ENCODE results near the gene VMAC. TPM values are rescaled to one million over a fixed set of nuclear protein-coding genes. Genes with fewer than 3 reads are reported as not detected.
"Not testable (repeated sequence)": the region's sequence is repeated elsewhere in the genome, so short reads cannot be mapped to it uniquely, and the experiment has no call there.

The VMAC gene
- polyA plus RNA-seq, 1 donor: 8.1 TPM

GRCh38 chr19:5883157-5883873 lies 21.4 kb upstream of the VMAC start:
- not testable (repeated sequence) for H3K9me3 ChIP-seq (ENCODE audit: control insufficient read depth, low read depth, low read length); H3K27me3 ChIP-seq (ENCODE audit: control insufficient read depth, insufficient read depth, low read length); H3K36me3 ChIP-seq (ENCODE audit: control insufficient read depth, insufficient read depth, low read length); DNase-seq; H3K4me3 ChIP-seq (ENCODE audit: low read length); H3K4me1 ChIP-seq (ENCODE audit: control insufficient read depth, insufficient read depth, low read length); H3K27ac ChIP-seq (ENCODE audit: low read length)
- no CpG with 5 or more reads among the region's 13 CpGs for WGBS (ENCODE audit: insufficient coverage, low lambda C conversion rate)

GRCh38 chr19:5884065-5884811 lies 20.4 kb upstream of the VMAC start:
- not testable (repeated sequence) for H3K27me3 ChIP-seq (ENCODE audit: control insufficient read depth, insufficient read depth, low read length); H3K36me3 ChIP-seq (ENCODE audit: control insufficient read depth, insufficient read depth, low read length); DNase-seq; H3K9me3 ChIP-seq (ENCODE audit: control insufficient read depth, low read depth, low read length); H3K4me3 ChIP-seq (ENCODE audit: low read length); H3K4me1 ChIP-seq (ENCODE audit: control insufficient read depth, insufficient read depth, low read length); H3K27ac ChIP-seq (ENCODE audit: low read length)
- WGBS (ENCODE audit: insufficient coverage, low lambda C conversion rate): 62% methylated on average over 4 of the region's 11 CpGs

- WGBS (ENCODE audit: insufficient coverage, low lambda C conversion rate): no CpG with 5 or more reads among the region's 17 CpGs
- Histone ChIP-seq H3K27me3 (ENCODE audit: control insufficient read depth, insufficient read depth, low read length) (peaks cover 24% of the 10 kb centered on the region), H3K4me1 (ENCODE audit: control insufficient read depth, insufficient read depth, low read length) (peaks cover 4% of the 10 kb centered on the region), H3K27ac (ENCODE audit: low read length) (no peak overlapping the region), H3K4me3 (ENCODE audit: low read length) (no peak overlapping the region), H3K36me3 (ENCODE audit: control insufficient read depth, insufficient read depth, low read length) (no peaks in the 10 kb centered on the region), H3K9me3 (ENCODE audit: control insufficient read depth, low read depth, low read length) (no peaks in the 10 kb centered on the region)
- DNase-seq: peak in 1 of 2 donors; percentile 36
Measured at GRCh38 chr19:5889288-5889971, 15.2 kb upstream of the VMAC start.

- no peak overlapping the region for H3K27ac ChIP-seq (ENCODE audit: low read length)
- no peak overlapping the region for H3K4me3 ChIP-seq (ENCODE audit: low read length)
- no CpG with 5 or more reads among the region's 10 CpGs for WGBS (ENCODE audit: insufficient coverage, low lambda C conversion rate)
- H3K4me1 ChIP-seq (ENCODE audit: control insufficient read depth, insufficient read depth, low read length): peaks cover 4% of the 10 kb centered on the region
- DNase-seq: no peak
- peaks cover 4% of the 10 kb centered on the region for H3K36me3 ChIP-seq (ENCODE audit: control insufficient read depth, insufficient read depth, low read length)
- peaks cover 24% of the 10 kb centered on the region for H3K27me3 ChIP-seq (ENCODE audit: control insufficient read depth, insufficient read depth, low read length)
- no peaks in the 10 kb centered on the region for H3K9me3 ChIP-seq (ENCODE audit: control insufficient read depth, low read depth, low read length)
Measured at GRCh38 chr19:5890099-5890498, 14.6 kb upstream of the VMAC start.

- no CpG with 5 or more reads among the region's 4 CpGs for WGBS (ENCODE audit: insufficient coverage, low lambda C conversion rate)
- H3K27me3 ChIP-seq (ENCODE audit: control insufficient read depth, insufficient read depth, low read length): peaks cover 24% of the 10 kb centered on the region
Measured at GRCh38 chr19:5891572-5891937, 13.1 kb upstream of the VMAC start.

GRCh38 chr19:5891938-5892771 lies 12.5 kb upstream of the VMAC start:
- no peaks in the 10 kb centered on the region for H3K9me3 ChIP-seq (ENCODE audit: control insufficient read depth, low read depth, low read length)
- no peak overlapping the region for H3K27ac ChIP-seq (ENCODE audit: low read length)
- peaks cover 24% of the 10 kb centered on the region for H3K27me3 ChIP-seq (ENCODE audit: control insufficient read depth, insufficient read depth, low read length)
- H3K4me1 ChIP-seq (ENCODE audit: control insufficient read depth, insufficient read depth, low read length): peaks cover 4% of the 10 kb centered on the region
- peaks cover 23% of the 10 kb centered on the region for H3K36me3 ChIP-seq (ENCODE audit: control insufficient read depth, insufficient read depth, low read length)
- WGBS (ENCODE audit: insufficient coverage, low lambda C conversion rate): no CpG with 5 or more reads among the region's 48 CpGs
- peak in 1 of 2 donors; percentile 27 for DNase-seq
- H3K4me3 ChIP-seq (ENCODE audit: low read length): no peak overlapping the region

More at GRCh38 chr19:5891572-5891937, 13.1 kb upstream of the VMAC start:
- Histone ChIP-seq H3K9me3 (ENCODE audit: control insufficient read depth, low read depth, low read length) (no peaks in the 10 kb centered on the region), H3K27ac (ENCODE audit: low read length) (no peak overlapping the region), H3K36me3 (ENCODE audit: control insufficient read depth, insufficient read depth, low read length) (peaks cover 17% of the 10 kb centered on the region), H3K4me3 (ENCODE audit: low read length) (no peak overlapping the region), H3K4me1 (ENCODE audit: control insufficient read depth, insufficient read depth, low read length) (peaks cover 4% of the 10 kb centered on the region)
- DNase-seq: no peak

- DNase-seq: no peak
- no peaks in the 10 kb centered on the region for H3K9me3 ChIP-seq (ENCODE audit: control insufficient read depth, low read depth, low read length)
- H3K36me3 ChIP-seq (ENCODE audit: control insufficient read depth, insufficient read depth, low read length): peaks cover 25% of the 10 kb centered on the region
- peaks cover 24% of the 10 kb centered on the region for H3K27me3 ChIP-seq (ENCODE audit: control insufficient read depth, insufficient read depth, low read length)
- no CpG with 5 or more reads among the region's 15 CpGs for WGBS (ENCODE audit: insufficient coverage, low lambda C conversion rate)
- peaks cover 4% of the 10 kb centered on the region for H3K4me1 ChIP-seq (ENCODE audit: control insufficient read depth, insufficient read depth, low read length)
- no peak overlapping the region for H3K27ac ChIP-seq (ENCODE audit: low read length)
- H3K4me3 ChIP-seq (ENCODE audit: low read length): no peak overlapping the region
Measured at GRCh38 chr19:5892772-5893275, 11.8 kb upstream of the VMAC start.

GRCh38 chr19:5893296-5893903 lies 11.3 kb upstream of the VMAC start:
- peaks cover 28% of the 10 kb centered on the region for H3K36me3 ChIP-seq (ENCODE audit: control insufficient read depth, insufficient read depth, low read length)
- no peak overlapping the region for H3K4me3 ChIP-seq (ENCODE audit: low read length)
- peaks cover 4% of the 10 kb centered on the region for H3K4me1 ChIP-seq (ENCODE audit: control insufficient read depth, insufficient read depth, low read length)
- WGBS (ENCODE audit: insufficient coverage, low lambda C conversion rate): no CpG with 5 or more reads among the region's 13 CpGs
- H3K27ac ChIP-seq (ENCODE audit: low read length): no peak overlapping the region
- no peaks in the 10 kb centered on the region for H3K9me3 ChIP-seq (ENCODE audit: control insufficient read depth, low read depth, low read length)
- no peak for DNase-seq
- peaks cover 24% of the 10 kb centered on the region for H3K27me3 ChIP-seq (ENCODE audit: control insufficient read depth, insufficient read depth, low read length)

- Histone ChIP-seq H3K4me1 (ENCODE audit: control insufficient read depth, insufficient read depth, low read length) (peaks cover 4% of the 10 kb centered on the region), H3K9me3 (ENCODE audit: control insufficient read depth, low read depth, low read length) (no peaks in the 10 kb centered on the region), H3K36me3 (ENCODE audit: control insufficient read depth, insufficient read depth, low read length) (peaks cover 28% of the 10 kb centered on the region), H3K27ac (ENCODE audit: low read length) (no peak overlapping the region), H3K27me3 (ENCODE audit: control insufficient read depth, insufficient read depth, low read length) (peaks cover 24% of the 10 kb centered on the region), H3K4me3 (ENCODE audit: low read length) (no peak overlapping the region)
- no CpG with 5 or more reads among the region's 28 CpGs for WGBS (ENCODE audit: insufficient coverage, low lambda C conversion rate)
- no peak for DNase-seq
Measured at GRCh38 chr19:5893907-5894703, 10.6 kb upstream of the VMAC start.

All from large intestine (tissue), 3 donors.